HG03135 (cell line): Measurements from ENCODE around the gene COMT.

Experiments
- ATAC-seq: cut with Tn5 transposase; IDR thresholded peaks from one replicate; pipeline ENCODE4 v1.9.1; 2021; ENCODE audit warnings: mild to moderate bottlenecking, moderate library complexity; ENCODE audit not compliant: unreplicated experiment

Gene COMT

DNA sequence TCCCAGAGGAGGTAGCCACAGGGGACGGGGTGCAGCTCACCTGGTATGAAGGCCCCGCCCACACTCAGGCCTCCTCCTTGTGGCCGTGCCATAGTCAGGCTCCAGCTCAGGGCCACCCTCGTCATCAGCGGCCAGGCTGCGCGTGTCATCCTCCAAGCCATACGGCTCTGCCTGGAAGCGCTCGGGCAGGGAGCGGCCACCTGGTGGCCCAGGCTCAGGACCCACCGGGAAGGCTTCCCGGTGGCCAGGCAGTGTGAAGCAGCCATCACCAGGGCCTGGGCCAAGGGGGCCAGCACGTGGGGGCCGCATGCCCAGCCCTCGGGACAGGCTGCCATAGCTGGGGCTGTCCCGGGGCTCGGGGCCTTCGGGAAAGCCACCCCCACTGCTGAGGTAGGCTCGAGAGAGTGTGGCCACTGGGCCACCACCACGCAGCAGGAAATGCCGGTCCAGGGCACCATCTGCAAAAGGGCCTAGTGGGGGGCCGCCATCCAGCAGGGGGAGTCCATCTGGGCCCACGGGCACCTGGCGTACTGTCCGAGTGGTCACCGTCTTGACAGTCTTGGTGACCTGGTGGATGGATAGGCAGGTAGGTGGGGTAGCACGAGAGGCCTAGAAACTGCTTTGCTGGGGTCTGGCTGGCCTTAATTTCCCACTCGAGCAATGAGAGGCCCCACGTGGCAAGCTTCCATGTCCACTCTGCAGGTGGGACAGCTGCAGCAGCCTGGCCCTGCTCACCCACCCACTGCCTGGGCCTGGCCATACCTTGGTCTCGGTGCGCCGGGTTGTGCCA, 39.8 kb downstream of the COMT start:
- no peak for ATAC-seq

DNA sequence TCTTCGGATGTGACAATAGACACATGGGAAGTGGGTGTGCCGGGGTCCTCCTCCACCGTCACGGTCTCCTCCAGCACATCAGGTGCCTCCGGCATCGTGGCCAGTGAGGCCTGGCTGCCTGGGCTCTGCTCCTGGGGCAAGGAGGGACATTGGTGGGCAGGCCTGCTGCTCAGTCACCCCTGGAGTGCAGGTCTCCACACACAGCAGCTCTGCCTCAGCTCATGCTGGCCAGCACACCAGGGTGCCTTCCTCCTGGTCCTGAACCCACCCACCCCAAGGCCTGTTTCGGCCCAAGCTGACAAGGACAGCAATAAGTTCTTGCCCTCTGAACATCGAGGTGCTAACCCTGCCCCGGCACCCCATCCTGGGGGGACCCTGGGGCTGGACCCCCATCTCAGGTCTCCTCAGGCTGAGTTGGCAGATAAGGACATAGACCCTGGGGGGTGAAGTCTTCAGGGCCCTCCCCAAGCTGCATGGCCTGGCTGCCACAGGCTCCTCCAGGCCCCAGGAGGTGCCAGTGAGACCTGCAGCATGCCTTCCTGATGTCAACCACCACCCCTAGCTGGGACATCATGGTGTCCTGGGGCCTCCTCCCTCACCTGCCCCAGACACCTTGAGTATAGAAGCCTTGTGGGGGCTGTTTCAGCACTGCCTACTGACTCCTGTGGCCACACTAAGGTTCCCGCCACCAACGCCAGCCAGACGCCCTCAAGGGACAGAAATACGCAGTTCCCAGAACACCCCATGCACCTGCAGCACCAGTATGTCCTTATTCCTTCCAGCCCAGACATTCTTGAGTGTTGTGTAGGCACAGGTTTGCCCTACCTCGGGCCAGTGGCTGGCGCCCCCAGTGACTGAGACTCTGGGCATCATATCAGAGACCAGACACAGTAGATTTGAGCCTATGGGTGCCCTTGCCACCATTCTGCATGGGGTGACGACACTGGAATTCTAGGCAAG, 40.7 kb downstream of the COMT start:
- no peak for ATAC-seq

DNA sequence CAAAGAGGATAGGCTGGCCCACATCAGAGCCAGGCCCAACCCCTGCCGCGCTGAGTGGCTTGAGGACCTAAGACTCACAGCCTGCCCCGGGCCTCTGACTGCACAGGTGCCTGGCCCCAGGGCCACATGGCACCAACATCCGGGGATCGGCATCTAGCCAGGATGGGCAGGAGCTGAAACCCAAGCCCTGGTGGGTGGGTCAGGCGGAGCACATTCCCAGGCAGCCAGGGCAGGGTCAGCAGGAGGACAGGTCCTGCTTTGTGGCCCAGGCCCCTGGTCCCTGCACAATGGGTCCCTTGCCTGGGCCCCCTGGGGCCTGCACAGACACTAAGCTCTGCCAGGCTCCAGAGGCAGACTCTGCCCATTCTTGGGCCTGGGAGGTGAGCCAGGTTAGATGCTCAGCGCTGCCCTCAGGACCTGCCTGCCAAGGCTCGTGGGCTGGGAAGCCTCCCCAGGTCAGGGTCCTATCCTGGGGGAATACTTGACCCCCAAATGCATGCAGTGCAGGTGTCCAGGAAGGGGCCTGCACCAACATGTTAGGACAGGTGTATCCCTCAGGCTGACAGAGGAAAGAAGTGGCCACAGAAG, 41.5 kb downstream of the COMT start:
- no peak for ATAC-seq

DNA sequence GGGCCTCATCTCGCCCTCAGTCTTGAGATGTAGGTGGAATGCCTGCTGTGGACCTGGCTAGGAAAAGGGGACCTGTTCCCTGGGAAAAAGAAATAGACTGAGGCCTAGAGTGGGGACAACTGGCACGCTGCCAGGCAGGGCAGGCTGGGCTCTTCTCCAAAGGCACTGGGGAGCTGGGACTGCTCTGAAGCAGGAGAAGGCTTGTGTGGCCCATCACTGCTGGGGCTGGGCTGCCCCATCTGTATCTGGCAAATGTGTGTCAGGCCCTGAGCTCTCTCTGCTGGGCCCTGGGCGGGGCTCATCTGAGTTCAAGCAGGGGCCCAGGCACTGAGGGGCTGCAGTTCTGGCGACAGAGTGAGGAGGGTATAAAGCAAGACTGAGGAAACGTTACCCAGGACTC, 42.2 kb downstream of the COMT start:
- no peak for ATAC-seq

DNA sequence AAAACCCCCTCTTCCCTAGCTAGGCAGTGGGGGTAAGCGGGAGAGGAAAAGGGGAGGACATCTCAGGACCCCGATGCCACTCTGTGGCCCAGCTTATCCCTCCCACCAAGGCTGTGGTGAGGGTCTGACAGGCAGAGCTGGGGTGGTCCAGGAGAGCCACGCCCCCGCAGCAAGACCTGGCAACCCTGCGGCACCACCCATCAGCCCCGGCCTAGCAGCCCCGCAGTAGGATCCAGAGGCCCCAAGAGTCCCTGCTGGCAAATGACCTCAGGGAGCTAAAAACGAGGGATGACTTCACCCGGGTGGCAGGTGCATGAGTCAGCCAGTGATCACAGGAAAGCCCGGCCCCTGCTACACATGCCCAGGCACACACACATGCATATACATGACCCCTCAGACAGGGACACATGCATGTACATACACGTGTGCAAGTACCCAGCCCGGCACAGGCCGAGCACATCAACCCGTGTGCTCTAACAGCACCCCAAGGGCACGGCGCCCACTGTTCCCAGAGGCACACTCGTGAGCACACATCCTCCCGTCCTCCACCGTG, 42.7 kb downstream of the COMT start:
- ATAC-seq: no peak

DNA sequence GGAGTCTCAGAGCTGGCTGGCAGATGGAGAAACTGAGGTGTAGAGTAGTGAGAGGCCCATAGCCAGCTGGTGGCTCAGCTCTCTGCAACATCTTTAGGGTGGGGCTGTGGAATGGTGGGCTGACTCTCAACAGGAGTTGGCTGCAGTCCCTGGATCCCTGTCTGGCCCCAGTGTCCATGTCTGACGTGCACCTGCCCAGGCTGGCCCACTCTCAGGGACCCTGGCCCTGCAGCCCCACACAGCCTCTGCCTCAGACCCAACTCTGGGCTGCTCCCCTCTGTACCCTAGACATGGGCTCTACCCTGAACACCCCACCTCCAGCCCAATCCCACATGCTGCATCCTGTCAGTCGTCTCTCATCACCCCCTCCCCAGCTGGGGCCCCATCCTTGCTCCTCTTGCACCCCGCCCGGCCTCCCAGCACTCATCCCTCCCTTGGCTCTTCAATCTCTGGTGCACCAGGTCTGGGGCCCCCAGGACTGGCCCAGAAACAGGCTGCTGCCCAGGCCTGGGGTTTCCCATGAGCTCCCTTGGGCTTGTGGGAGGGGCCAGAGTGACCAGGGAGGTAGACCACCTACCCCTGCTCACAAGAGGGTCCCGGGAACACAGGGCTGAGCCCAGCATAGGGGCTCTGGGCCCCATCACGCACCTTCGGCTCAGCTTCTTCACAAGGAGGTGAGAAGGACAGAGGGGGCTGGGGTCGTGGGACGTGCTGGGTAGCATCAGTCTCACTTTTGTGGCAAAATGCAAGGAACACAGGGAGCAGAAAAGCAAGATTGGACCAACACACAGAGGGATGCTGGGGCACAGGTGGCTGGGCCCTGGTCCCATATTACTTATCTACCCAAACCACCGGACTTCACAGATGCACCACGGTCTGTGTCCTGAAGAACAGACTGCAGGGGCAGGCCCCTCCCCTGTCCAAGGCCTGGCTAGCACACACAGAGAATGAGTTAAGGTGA, 43.6 kb downstream of the COMT start:
- ATAC-seq: no peak

DNA sequence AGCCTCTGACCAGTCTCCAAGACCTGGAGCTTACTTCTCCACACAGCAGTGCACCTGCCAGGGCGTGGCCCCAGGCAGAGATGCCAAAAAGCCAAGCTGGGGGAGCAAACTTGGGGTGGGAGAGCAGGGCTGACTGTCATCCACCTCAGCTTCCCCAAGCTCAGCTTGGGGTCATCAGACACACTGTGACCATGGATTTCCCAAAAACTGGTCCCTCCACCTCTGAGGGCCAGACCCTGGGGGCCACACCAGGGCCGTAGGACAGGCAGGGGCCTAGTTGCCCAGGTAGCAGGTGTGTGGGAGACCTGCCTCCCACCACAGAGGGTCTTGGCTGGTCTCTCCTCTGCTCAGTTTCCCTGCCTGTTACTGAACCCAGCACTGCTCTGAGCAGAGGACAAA, 44.4 kb downstream of the COMT start:
- ATAC-seq: no peak

DNA sequence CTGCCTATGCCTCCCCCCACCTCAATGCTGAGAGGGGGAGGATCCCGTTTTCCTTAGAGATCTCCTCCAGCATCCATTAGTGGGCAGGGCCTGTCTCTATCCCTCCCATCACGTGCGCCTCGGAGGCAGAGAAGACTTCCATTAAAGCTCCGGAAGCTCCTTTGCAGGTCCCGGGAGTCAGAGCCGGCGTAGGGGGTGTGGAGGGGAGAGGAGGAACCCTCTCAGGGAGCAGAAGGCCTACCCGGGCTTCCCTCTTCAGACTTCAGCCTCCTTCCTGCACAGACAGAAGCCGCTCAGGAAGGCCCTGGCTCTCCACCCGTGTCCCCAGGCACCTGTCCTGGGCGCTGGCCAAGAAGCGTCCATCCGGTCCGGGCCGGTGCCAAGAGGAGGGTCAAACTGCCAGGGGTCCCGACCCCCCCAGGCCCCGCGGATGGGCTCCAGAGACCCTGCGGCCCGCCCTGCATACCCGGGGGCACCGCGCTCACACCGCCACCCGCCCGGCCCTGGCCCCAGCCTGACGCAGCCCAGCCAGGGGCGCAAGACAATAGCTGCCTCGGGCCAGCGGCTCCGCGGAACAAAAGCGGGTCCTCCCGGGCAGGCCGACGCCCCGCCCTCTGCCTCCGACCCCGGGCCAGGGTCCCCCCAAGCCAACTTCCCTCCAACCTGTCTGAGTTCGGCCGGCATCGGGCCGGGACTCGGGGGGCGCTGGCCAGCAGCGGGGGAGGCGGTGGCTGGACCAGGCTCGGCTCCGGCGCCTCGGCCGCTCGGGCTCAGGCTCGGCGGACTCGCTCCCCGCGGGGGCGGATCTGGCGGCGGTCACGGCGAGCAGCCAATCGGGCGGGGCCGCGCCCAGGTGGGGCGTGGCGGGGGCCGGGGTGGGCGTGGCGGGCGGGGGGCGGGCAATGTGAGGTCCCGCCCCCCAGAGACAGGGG, 45.1 kb downstream of the COMT start:
- peak; percentile 58 for ATAC-seq

DNA sequence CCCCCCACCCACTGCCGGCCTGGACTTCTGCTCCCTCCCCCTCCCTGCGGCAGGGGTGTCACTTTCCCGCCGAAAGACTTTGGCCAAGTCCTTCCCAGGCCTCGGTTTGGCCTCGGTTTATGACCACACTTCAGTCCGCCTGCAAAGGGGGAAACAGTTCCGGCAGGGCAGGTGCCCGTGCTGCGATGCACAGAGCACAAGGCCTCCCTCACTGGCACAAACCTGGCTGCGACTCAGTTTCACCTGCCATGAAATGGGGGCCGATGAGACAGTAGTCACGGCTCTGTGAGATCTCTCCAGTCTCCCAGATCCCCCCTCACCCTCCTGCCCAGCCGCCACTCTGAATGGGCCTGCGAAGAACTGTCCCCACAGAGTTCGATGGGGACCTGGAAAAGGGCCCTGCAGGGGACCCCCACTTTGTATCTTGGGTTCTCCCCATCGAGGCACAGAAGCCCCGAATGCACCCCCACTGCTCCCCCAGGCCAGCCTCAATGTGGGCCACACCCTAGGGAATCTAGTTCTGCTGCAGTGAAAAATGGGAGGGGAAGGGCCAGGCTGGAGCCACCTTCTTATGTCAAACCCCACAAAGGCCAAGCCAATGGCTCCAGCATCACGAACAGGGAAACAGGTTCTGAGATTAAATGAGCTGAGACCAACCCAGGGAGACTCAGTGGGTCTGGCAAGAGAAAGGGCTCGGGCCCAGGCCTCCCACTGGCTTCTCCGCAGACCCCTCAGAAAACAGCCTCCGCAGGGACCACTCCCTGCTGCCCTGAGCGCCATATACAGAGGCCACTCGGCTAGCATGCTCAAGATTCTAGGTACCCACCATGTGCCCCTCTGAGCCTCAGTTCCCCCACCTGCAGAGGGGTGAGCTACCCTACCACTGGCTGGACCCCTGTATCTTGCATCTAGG, 46.1 kb downstream of the COMT start:
- ATAC-seq: no peak

DNA sequence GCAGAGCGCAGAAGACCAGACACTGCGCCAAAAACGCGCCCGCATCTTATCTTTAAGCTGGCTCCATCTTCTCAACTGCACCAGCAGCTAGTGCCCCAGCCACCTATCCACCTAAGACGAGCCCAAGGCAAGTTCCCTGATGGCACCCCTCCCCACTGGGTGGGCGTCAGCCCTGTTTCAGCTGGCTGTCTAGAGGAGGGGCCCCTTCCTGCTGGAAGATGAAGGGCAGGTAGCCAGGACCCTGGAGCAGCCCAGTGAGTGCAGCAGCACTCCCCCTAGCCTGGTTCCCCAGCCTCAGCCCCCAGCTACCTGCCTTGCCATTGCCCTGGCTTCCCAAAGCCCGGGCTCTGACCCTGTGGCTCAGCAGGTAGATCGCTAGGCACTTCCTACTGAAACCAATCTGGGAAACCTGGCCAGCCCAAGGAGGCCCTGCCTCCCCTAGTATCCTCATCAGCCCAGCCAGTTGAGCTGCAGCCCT, 46.8 kb downstream of the COMT start:
- ATAC-seq: no peak

DNA sequence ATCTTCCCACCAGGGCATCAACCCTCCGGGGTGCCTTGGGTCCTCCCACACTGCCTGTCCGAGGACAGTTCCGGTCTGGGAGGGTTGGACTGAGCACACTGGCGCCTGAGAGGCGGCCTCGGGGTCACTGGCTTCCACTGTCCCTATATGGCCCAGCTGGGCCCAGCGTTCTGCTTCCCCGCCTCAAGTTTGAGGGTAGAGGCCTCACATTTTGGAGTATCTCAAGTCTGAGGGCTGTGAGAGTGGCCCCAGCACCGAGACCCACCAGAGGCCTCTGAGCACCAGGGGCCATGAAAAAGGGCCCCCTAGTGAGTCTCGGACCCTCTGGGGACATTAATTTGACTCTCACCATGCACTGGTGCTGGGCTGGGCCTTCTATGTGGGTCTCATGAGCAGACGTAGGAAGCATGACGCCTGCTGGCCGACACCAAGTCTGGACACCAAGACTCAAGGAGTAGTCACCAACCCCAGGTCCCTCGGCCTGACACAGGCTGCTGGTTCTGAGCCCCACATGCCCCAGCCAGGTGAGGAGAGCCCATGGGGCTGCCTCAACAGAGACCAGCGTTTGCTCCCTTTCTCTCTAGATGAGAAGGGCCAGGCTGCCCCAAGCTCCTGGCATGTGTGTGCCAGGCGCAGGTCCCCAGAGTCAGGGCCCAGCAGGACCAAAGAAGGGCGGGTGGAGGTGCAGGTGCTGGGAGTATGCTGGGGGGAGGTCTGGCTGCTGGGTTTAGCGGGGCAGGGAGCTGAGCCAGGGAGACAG, 47.6 kb downstream of the COMT start:
- no peak for ATAC-seq

DNA sequence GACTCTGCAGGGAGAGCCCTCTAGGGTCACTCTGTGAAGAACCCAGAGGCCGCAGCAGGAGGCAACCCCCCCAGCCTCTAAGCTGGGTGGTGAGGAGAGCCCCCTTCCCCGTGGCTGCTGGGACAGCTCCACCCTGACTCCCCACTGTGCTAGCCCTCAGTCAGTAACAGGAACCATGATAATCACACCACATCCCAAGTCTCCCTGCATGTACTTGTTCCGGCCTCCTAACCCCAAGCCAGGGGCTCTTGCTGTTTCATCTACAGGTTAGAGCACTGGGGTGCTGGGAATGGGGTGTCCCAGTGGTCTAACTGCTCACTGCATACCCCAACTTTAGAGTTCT, 48.1 kb downstream of the COMT start:
- no peak for ATAC-seq

DNA sequence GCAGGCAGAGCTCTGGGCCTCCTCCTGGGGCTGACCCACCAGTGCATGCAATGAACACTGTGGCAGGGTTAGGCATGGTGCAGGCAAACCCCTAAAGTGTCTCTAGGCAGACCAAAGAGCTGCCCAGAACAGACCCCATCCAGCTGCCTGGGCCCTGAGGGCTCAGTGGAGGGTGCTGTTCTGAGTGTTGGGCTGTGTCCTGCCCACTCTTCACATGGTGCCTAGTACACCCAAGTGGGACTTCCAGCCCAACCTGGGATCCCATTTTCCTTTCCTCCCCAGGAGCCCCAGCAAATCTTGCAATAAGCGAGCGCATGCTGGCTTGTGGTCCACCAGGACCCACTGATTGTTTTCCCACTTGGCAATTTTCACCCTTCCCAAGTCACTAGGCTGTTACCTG, 48.6 kb downstream of the COMT start:
- no peak for ATAC-seq

DNA sequence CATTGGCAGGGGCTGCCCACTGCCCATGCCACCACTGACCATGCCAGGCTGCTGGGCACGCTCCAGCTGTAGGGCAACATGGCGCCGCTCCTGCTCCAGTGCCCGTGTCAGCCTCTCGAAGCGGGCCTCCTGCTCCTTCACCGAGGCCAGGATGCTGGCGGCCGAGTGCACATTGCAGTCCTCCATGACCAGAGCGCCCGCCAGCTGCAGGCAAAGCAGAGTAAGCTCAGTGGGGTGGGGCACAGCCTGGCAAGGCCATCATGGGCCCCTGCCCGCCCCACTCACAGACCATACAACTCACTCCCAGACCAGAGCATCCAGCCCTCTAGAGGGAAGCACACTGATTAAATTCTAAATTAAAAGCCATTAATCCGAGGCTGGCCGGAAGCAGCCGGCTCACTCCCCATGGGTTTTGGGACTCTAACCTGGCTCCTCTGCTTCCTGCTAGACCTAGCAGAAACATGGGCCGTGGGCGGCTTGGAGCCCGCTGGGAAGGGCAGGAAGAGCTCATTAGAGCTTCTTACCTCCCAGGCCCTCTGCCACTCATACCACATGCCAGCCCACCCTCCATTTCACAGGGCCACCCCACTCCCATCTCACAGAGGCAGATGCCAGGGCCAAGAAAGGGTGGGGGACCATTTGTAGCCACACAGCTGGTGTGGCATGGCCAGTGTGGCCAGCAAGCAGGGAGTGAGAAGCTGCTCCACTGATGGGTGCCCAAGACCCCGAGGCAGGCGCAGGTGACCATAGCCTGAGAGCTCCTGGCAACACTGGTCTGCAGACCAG, 49.2 kb downstream of the COMT start:
- ATAC-seq: no peak

DNA sequence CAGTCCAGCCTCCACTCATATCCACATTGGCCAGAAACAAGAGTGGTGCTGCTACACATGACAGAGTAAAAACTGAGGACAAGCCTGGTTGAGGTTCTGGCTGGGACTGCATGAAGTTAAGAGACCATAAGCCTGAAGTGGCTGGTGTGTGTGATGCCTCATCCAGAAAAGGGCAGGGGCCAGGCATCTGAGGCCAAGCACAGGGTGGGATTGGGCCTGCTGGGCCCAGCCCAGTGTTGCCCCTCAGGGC, 49.7 kb downstream of the COMT start:
- no peak for ATAC-seq

DNA sequence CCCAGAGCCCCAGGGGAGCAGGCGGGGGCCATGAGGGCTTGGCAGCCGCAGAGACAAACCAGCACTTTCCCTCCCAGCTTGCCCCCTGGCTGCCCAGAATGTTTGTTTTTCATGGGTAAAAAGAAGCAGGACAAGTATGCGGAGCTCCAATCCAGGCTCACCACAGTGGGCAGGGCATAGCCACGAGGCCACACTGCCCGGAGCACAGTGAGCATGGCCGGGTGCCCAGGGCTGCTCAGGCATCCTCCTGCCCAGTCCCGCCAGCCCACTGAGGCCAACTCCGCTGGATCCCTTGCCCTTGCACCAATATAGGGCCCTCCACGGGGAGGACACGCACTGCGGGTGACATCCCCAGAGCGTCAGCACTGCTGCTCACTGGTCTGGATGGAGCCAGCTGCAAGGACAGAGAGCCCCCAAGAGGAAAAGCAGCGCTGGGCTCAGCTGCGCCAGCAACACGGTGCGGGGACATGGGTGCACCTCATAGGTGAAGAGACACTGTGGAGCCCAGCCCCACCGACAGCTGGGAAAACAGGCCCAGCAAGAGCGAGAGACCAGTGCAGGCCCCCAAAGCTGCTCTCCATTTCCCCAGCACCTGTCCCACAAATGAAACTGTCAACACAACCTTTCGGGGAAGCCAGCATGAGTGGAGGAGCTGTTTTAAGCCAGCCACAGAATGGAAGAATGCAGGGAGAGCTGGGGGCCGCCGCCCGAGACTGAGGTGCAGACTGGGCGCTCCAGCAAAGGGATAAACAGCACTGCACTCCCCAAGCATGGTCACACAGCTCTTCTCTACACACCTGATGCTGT, 50.3 kb downstream of the COMT start:
- no peak for ATAC-seq
